ENCODE data around the gene ANKRD55.
A peak's percentile ranks its signal among the peaks of the same experiment; 100 is the strongest.
"Not testable (repeated sequence)": the region's sequence is repeated elsewhere in the genome, so short reads cannot be mapped to it uniquely, and the experiment has no call there.

The ANKRD55 gene

GRCh38 chr5:56251918-56252553 lies 18.9 kb upstream of the ANKRD55 start:
- peak; percentile 89 for DNase-seq

GRCh38 chr5:56251440-56251839 lies 18.3 kb upstream of the ANKRD55 start:
- DNase-seq: peak; percentile 8

GRCh38 chr5:56250011-56250410 lies 16.9 kb upstream of the ANKRD55 start:
- no peak for DNase-seq

GRCh38 chr5:56249085-56249484 lies 16.0 kb upstream of the ANKRD55 start:
- DNase-seq: not testable (repeated sequence)

- DNase-seq: no peak
These were observed 14.5 kb upstream of the ANKRD55 start for GRCh38 chr5:56247592-56247991.

GRCh38 chr5:56246769-56247168 lies 13.6 kb upstream of the ANKRD55 start:
- no peak for DNase-seq

- DNase-seq: no peak
These were observed 12.4 kb upstream of the ANKRD55 start for GRCh38 chr5:56245481-56245880.

- no peak for DNase-seq
These were observed 11.5 kb upstream of the ANKRD55 start for GRCh38 chr5:56244627-56245026.

- not testable (repeated sequence) for DNase-seq
These were observed 9.1 kb upstream of the ANKRD55 start for GRCh38 chr5:56242271-56242670.

- no peak for DNase-seq
These were observed 592 bp downstream of the ANKRD55 start for GRCh38 chr5:56232538-56232937.

- DNase-seq: no peak
These were observed 2.6 kb downstream of the ANKRD55 start for GRCh38 chr5:56230576-56230975.

- no peak for DNase-seq
These were observed 4.0 kb downstream of the ANKRD55 start for GRCh38 chr5:56229111-56229510.

GRCh38 chr5:56228631-56229030 lies 4.5 kb downstream of the ANKRD55 start:
- DNase-seq: no peak

- DNase-seq: no peak
These were observed 5.4 kb downstream of the ANKRD55 start for GRCh38 chr5:56227691-56228090.

- DNase-seq: not testable (repeated sequence)
These were observed 9.8 kb downstream of the ANKRD55 start for GRCh38 chr5:56223298-56223697.

- not testable (repeated sequence) for DNase-seq
These were observed 11.5 kb downstream of the ANKRD55 start for GRCh38 chr5:56221601-56222000.

GRCh38 chr5:56215019-56215830 lies 17.9 kb downstream of the ANKRD55 start:
- DNase-seq: no peak

- DNase-seq: not testable (repeated sequence)
These were observed 19.1 kb downstream of the ANKRD55 start for GRCh38 chr5:56213886-56214535.

GRCh38 chr5:56212130-56212879 lies 20.8 kb downstream of the ANKRD55 start:
- DNase-seq: peak; percentile 7

- no peak for DNase-seq
These were observed 21.7 kb downstream of the ANKRD55 start for GRCh38 chr5:56211298-56211865.

GRCh38 chr5:56208681-56209080 lies 24.4 kb downstream of the ANKRD55 start:
- DNase-seq: no peak

GRCh38 chr5:56207537-56207936 lies 25.6 kb downstream of the ANKRD55 start:
- DNase-seq: no peak

All from hematopoietic multipotent progenitor cell treated with erythropoietin and hydrocortisone succinate and interleukin-3 and kit ligand, for 6 days (in vitro differentiated cells).